HEK293 (cell line): ENCODE measurements around the gene CSTPP1.

ENCODE experiments used
- CTCF ChIA-PET: fragments of 350-600 bp; formaldehyde crosslinking; extraction: SDS; loops from one replicate; lab custom pipeline; 2021; ENCODE audit warnings: antibody characterized with exemption; lab: Yijun Ruan, JAX
- POLR2A ChIA-PET: fragments of 300-600 bp; formaldehyde crosslinking; extraction: SDS; loops from one replicate; lab custom pipeline; 2020; ENCODE audit warnings: antibody characterized with exemption, inconsistent platforms; lab: Yijun Ruan, JAX
- H3K27ac ChIP-seq: fragments of 200-500 bp; sonication (Bioruptor generic); 2 replicates; pipeline ENCODE4 v1.5.1; 2014; ENCODE audit warnings: low read depth, low read length, control low read depth, inconsistent platforms; ENCODE audit errors: extremely low read depth
- H3K36me3 ChIP-seq, 2 experiments: fragments of 200-500 bp in 1 of 2; sonication (Bioruptor generic) in 1 of 2; 1 replicate in 1 of 2; 2 replicates in 1 of 2; pipeline ENCODE4 v1.5.1; 2014 to 2017; ENCODE audit warnings: inconsistent platforms in 2 of 2, low read length in 2 of 2; ENCODE audit not compliant: control insufficient read depth in 2 of 2, insufficient read depth in 1 of 2
- H3K4me1 ChIP-seq: fragments of 200-500 bp; sonication (Bioruptor generic); 2 replicates; pipeline ENCODE4 v1.5.1; 2014; ENCODE audit warnings: mild to moderate bottlenecking, low read length, inconsistent platforms; ENCODE audit not compliant: control insufficient read depth, insufficient read depth
- H3K4me3 ChIP-seq: 2 replicates; pipeline ENCODE4 v1.5.1; 2011; ENCODE audit warnings: low read depth, mild to moderate bottlenecking, control low read depth, low read length, moderate library complexity
- H3K9me3 ChIP-seq: fragments of 200-500 bp; sonication (Bioruptor generic); 2 replicates; pipeline ENCODE4 v1.5.1; 2014; ENCODE audit warnings: low read depth, low read length, inconsistent platforms; ENCODE audit not compliant: control insufficient read depth, insufficient read depth
- GFI1B ChIP-seq: fragments of 450-650 bp; formaldehyde crosslinking; IDR thresholded peaks from 2 replicates; pipeline ENCODE4 v1.5.1; 2016; ENCODE audit warnings: missing biosample characterization, missing genetic modification characterization
- INSM2 ChIP-seq: fragments of 450-650 bp; formaldehyde crosslinking; IDR thresholded peaks from 2 replicates; pipeline ENCODE4 v1.5.1; 2016; ENCODE audit warnings: missing biosample characterization, missing genetic modification characterization
- KLF10 ChIP-seq: fragments of 450-650 bp; IDR thresholded peaks from 2 replicates; pipeline ENCODE4 v1.5.1; 2018; ENCODE audit warnings: missing biosample characterization, mild to moderate bottlenecking, missing genetic modification characterization
- KLF16 ChIP-seq: fragments of 450-650 bp; formaldehyde crosslinking; IDR thresholded peaks from 2 replicates; pipeline ENCODE4 v1.5.1; 2017; ENCODE audit warnings: missing biosample characterization, missing genetic modification characterization
- KLF7 ChIP-seq: fragments of 450-650 bp; formaldehyde crosslinking; IDR thresholded peaks from 2 replicates; pipeline ENCODE4 v1.5.1; 2016; ENCODE audit warnings: missing biosample characterization, missing genetic modification characterization, borderline replicate concordance
- MEIS1 ChIP-seq: sonication (generic); formaldehyde crosslinking; IDR thresholded peaks from 2 replicates; pipeline ENCODE4 v1.8.1; 2022; ENCODE audit warnings: missing genetic modification reagents, mild to moderate bottlenecking, borderline replicate concordance
- OSR2 ChIP-seq: fragments of 450-650 bp; formaldehyde crosslinking; IDR thresholded peaks from 2 replicates; pipeline ENCODE4 v1.5.1; 2016; ENCODE audit warnings: missing biosample characterization, missing genetic modification characterization
- REPIN1 ChIP-seq: fragments of 450-650 bp; formaldehyde crosslinking; IDR thresholded peaks from 2 replicates; pipeline ENCODE4 v1.5.1; 2017; ENCODE audit warnings: missing biosample characterization, missing genetic modification characterization, low read depth
- SALL2 ChIP-seq: fragments of 450-650 bp; formaldehyde crosslinking; IDR thresholded peaks from 2 replicates; pipeline ENCODE4 v1.5.0; 2017; ENCODE audit warnings: missing biosample characterization, mild to moderate bottlenecking, missing genetic modification characterization, borderline replicate concordance
- SP3 ChIP-seq: fragments of 450-650 bp; formaldehyde crosslinking; IDR thresholded peaks from 2 replicates; pipeline ENCODE4 v1.5.1; 2016; ENCODE audit warnings: missing biosample characterization, missing genetic modification characterization
- ZBTB7A ChIP-seq: fragments of 450-650 bp; formaldehyde crosslinking; IDR thresholded peaks from 2 replicates; pipeline ENCODE4 v1.5.1; 2016; ENCODE audit warnings: low read depth, missing biosample characterization, missing genetic modification characterization
- ZNF112 ChIP-seq: fragments of 450-650 bp; formaldehyde crosslinking; IDR thresholded peaks from 2 replicates; pipeline ENCODE4 v1.5.0; 2017; ENCODE audit warnings: missing biosample characterization, missing genetic modification characterization
- ZNF121 ChIP-seq: fragments of 450-650 bp; formaldehyde crosslinking; IDR thresholded peaks from 2 replicates; pipeline ENCODE4 v1.5.1; 2016; ENCODE audit warnings: missing biosample characterization, missing genetic modification characterization
- ZNF133 ChIP-seq: fragments of 450-650 bp; formaldehyde crosslinking; IDR thresholded peaks from 2 replicates; pipeline ENCODE4 v1.5.1; 2016; ENCODE audit warnings: missing biosample characterization, missing genetic modification characterization
- ZNF138 ChIP-seq: fragments of 450-650 bp; formaldehyde crosslinking; IDR thresholded peaks from 2 replicates; pipeline ENCODE4 v1.5.1; 2016; ENCODE audit warnings: missing biosample characterization, missing genetic modification characterization, borderline replicate concordance
- ZNF169 ChIP-seq: fragments of 450-650 bp; formaldehyde crosslinking; IDR thresholded peaks from 2 replicates; pipeline ENCODE4 v1.5.1; 2016; ENCODE audit warnings: missing biosample characterization, missing genetic modification characterization
- ZNF221 ChIP-seq: fragments of 450-650 bp; formaldehyde crosslinking; IDR thresholded peaks from 2 replicates; pipeline ENCODE4 v1.5.1; 2017; ENCODE audit warnings: missing biosample characterization, missing genetic modification characterization, borderline replicate concordance
- ZNF24 ChIP-seq: fragments of 450-650 bp; formaldehyde crosslinking; IDR thresholded peaks from 2 replicates; pipeline ENCODE4 v1.5.1; 2016; ENCODE audit warnings: missing biosample characterization, missing genetic modification characterization
- ZNF26 ChIP-seq: fragments of 450-650 bp; formaldehyde crosslinking; IDR thresholded peaks from 2 replicates; pipeline ENCODE4 v1.5.1; 2016; ENCODE audit warnings: missing biosample characterization, missing genetic modification characterization
- ZNF639 ChIP-seq: fragments of 450-650 bp; formaldehyde crosslinking; IDR thresholded peaks from 2 replicates; pipeline ENCODE4 v1.5.1; 2016; ENCODE audit warnings: missing biosample characterization, missing genetic modification characterization
- ZNF658 ChIP-seq: fragments of 450-650 bp; formaldehyde crosslinking; IDR thresholded peaks from 2 replicates; pipeline ENCODE4; 2016; ENCODE audit warnings: missing biosample characterization, missing genetic modification characterization
- ZNF664 ChIP-seq: fragments of 450-650 bp; formaldehyde crosslinking; IDR thresholded peaks from 2 replicates; pipeline ENCODE4 v1.5.1; 2016; ENCODE audit warnings: missing biosample characterization, missing genetic modification characterization
- ZNF704 ChIP-seq: fragments of 450-650 bp; formaldehyde crosslinking; IDR thresholded peaks from 2 replicates; pipeline ENCODE4 v1.5.1; 2016; ENCODE audit warnings: missing biosample characterization, missing genetic modification characterization
- ZNF785 ChIP-seq: fragments of 450-650 bp; formaldehyde crosslinking; IDR thresholded peaks from 2 replicates; pipeline ENCODE4 v1.5.1; 2016; ENCODE audit warnings: missing biosample characterization, missing genetic modification characterization
- ZSCAN16 ChIP-seq: fragments of 450-650 bp; formaldehyde crosslinking; IDR thresholded peaks from 2 replicates; pipeline ENCODE4 v1.5.1; 2016; ENCODE audit warnings: missing biosample characterization, missing genetic modification characterization
- ZSCAN4 ChIP-seq: fragments of 450-650 bp; formaldehyde crosslinking; IDR thresholded peaks from 2 replicates; pipeline ENCODE4 v1.5.1; 2017; ENCODE audit warnings: missing biosample characterization, missing genetic modification characterization
- ZSCAN5A ChIP-seq: fragments of 450-650 bp; formaldehyde crosslinking; IDR thresholded peaks from 2 replicates; pipeline ENCODE4 v1.5.1; 2016; ENCODE audit warnings: missing biosample characterization, missing genetic modification characterization

CSTPP1 gene

GRCh38 chr11:46936138-46937110, at the start of gene CSTPP1:
Gene CSTPP1, plus strand, starts transcription at chr11:46936761. Its CDS starts 45 bp downstream, at chr11:46936806.
- Histone ChIP-seq H3K4me3 (peak within 1 kb of the TSS; percentile 79), H3K36me3 (peaks cover 0 to 5% of the 10 kb centered on the region in 2 experiments; a peak in 2 of 3 replicates), H3K27ac (no peak within 1 kb of the TSS), H3K4me1 (no peaks in the 10 kb centered on the region), H3K9me3 (no peaks in the 10 kb centered on the region)
- ChIA-PET POLR2A (interaction anchor here (0.6 to 1.4 kb wide), 11 partner anchors 9 to 313 kb away, joined by 3 to 9 read pairs (median 4); partner anchors contain the start of gene ACP2), CTCF (interaction anchor here (0.7 to 1.0 kb wide), 3 partner anchors 46 to 219 kb away, joined by 3 to 4 read pairs (median 3); no protein-coding TSS in a partner anchor)
- TF ChIP-seq ZSCAN5A (tag by site-specific recombination) (0 out of 2 replicates have a peak, but pooled peaks have one; percentile 50), ZSCAN4 (tag by site-specific recombination) (no peak), KLF10 (tag by site-specific recombination) (no peak), ZNF138 (no peak), ZNF112 (tag by site-specific recombination) (no peak), SALL2 (tag by site-specific recombination) (0 out of 2 replicates have a peak, but pooled peaks have one; percentile 44), ZNF658 (tag by site-specific recombination) (no peak), ZNF26 (tag by site-specific recombination) (no peak), ZSCAN16 (tag by site-specific recombination) (no peak), ZNF785 (tag by site-specific recombination) (no peak), KLF16 (peak; percentile 21; the same call in 1 of the 2 replicates), OSR2 (peak; percentile 75), ZNF639 (tag by site-specific recombination) (peak; percentile 71; the same call in 1 of the 2 replicates), ZNF121 (tag by site-specific recombination) (no peak), ZNF133 (tag by site-specific recombination) (no peak), ZNF24 (tag by site-specific recombination) (peak; percentile 63; the same call in 1 of the 2 replicates), KLF7 (no peak), MEIS1 (no peak), ZNF169 (tag by site-specific recombination) (no peak), REPIN1 (tag by site-specific recombination) (no peak), ZNF221 (tag by site-specific recombination) (no peak), INSM2 (tag by site-specific recombination) (peak; percentile 38; the same call in 1 of the 2 replicates), ZNF704 (tag by site-specific recombination) (no peak), GFI1B (tag by site-specific recombination) (no peak), ZBTB7A (no peak), ZNF664 (tag by site-specific recombination) (0 out of 2 replicates have a peak, but pooled peaks have one; percentile 8), SP3 (tag by site-specific recombination) (peak; percentile 77)
